Measurements from ENCODE around the gene C1QL1.

DNA sequence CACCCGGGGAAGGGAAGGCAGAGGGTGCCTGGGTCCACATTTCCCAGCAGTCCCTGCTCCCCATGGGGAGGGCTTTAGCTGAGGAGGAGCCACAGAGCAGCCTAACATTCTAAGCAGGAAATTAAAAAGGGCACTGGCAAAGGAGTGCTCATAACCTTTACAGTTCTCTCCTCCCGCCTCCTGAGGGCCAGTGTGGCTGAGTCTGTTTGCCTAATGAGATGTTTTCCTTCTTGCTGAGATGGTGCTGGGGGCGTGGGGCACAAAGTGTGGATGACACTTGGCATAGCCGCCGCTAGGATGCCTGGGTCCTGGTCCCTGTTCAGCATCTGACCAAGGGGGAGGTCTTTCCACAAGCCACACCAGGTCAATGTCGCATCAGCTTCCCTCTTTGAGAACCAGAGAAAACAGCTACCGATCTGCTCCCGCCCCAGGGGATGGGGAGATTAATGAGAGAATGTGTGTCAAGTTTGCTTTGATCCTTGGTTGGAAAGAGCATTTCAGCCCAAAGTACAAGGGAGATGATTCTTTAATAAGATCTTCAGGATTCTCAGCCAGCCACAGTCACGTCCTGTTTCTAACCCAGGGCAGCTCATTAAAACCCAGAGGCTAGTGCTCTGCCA lies 26.3 kb downstream of the C1QL1 start:
- no peak for TF ChIP-seq CTCF (conservative IDR thresholded peaks at IDR 0.05; ENCODE audit: low read depth, low read length)
- TF ChIP-seq EZH2 (IDR thresholded peaks at IDR 0.05; ENCODE audit: borderline replicate concordance, low read depth, low read length, poor library complexity, severe bottlenecking): no peak

All from A673 (cell line).